Breast epithelium (tissue), 3 donors: ENCODE measurements around the gene FBXL13.

Source experiments
- POLR2A ChIP-seq: fragments of 450-650 bp; IDR thresholded peaks from one replicate; pipeline ENCODE4 v1.6.1; 2016; ENCODE audit warnings: antibody characterized with exemption, mild to moderate bottlenecking, moderate library complexity
- TF ChIP-seq, protein P1 (sequence below), 3 donors: fragments of 450-650 bp; IDR thresholded peaks; one replicate each; pipeline ENCODE4 v1.5.1; 2016 to 2017; ENCODE audit warnings: antibody characterized with exemption in 3 of 3, mild to moderate bottlenecking in 3 of 3, moderate library complexity in 3 of 3

DNA sequence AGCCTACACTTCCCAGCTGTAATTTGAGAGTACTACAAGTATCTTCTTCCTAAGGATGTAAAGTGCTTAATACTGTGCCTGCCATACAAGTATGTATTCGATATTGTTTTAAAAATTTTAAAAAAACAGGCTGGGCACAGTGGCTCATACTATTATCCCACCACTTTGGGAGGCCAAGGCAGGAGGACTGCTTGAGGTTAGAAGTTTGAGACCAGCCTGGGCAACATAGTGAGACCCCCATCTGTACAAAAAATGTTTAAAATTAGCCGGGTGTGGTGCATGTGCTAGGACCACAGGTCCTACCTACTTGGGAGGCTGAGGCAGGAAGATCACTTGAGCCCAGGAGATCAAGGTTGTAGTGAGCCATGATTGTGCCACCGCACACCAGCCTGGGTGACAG lies 8.6 kb upstream of the FBXL13 start:
- TF ChIP-seq, protein P1, sequence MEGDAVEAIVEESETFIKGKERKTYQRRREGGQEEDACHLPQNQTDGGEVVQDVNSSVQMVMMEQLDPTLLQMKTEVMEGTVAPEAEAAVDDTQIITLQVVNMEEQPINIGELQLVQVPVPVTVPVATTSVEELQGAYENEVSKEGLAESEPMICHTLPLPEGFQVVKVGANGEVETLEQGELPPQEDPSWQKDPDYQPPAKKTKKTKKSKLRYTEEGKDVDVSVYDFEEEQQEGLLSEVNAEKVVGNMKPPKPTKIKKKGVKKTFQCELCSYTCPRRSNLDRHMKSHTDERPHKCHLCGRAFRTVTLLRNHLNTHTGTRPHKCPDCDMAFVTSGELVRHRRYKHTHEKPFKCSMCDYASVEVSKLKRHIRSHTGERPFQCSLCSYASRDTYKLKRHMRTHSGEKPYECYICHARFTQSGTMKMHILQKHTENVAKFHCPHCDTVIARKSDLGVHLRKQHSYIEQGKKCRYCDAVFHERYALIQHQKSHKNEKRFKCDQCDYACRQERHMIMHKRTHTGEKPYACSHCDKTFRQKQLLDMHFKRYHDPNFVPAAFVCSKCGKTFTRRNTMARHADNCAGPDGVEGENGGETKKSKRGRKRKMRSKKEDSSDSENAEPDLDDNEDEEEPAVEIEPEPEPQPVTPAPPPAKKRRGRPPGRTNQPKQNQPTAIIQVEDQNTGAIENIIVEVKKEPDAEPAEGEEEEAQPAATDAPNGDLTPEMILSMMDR (IDR thresholded peaks at IDR 0.05), result no peak
- no peak for TF ChIP-seq POLR2A
